PC-9 (cell line): ENCODE measurements around the gene ASTL. TPM values are rescaled to one million over a fixed set of nuclear protein-coding genes. Genes with fewer than 3 reads are reported as not detected.

Source experiments
- BruUV-seq: library from RNA; stranded (reverse); fragments of 400-500 nt; replicated peaks from 2 replicates; lab custom pipeline; 2021; lab: Mats Ljungman, UMichigan
- CTCF ChIA-PET: fragments of 300-600 bp; sonication (Branson Sonifier 250); formaldehyde crosslinking; loops from one replicate; lab custom pipeline; 2022; ENCODE audit warnings: antibody characterized with exemption; lab: Charles Lee
- POLR2A ChIA-PET: fragments of 300-600 bp; sonication (Branson Sonifier 250); formaldehyde crosslinking; loops from one replicate; lab custom pipeline; 2022; ENCODE audit warnings: antibody characterized with exemption; ENCODE audit not compliant: unreplicated experiment; lab: Charles Lee
- DNase-seq, 2 experiments: peaks; one replicate each; pipeline versions ENCODE4 v3.0.0 to v3.0.0-alpha.2; 2015 to 2022; ENCODE audit warnings: mixed read lengths in 1 of 2
- H2AFZ ChIP-seq: fragments of 200-600 bp; sonication (generic); 2 replicates; pipeline ENCODE4 v1.8.1; 2017; ENCODE audit warnings: antibody characterized with exemption
- H3F3A ChIP-seq: fragments of 200-600 bp; sonication (generic); 2 replicates; pipeline ENCODE4 v1.8.1; 2017; ENCODE audit warnings: antibody characterized with exemption, mild to moderate bottlenecking, low read depth; ENCODE audit not compliant: insufficient read depth
- H3K27ac ChIP-seq: fragments of 200-600 bp; sonication (generic); 2 replicates; pipeline ENCODE4 v1.6.1; 2016; ENCODE audit warnings: mixed run types
- H3K27me3 ChIP-seq: fragments of 200-600 bp; sonication (generic); 2 replicates; pipeline ENCODE4 v1.6.1; 2016; ENCODE audit warnings: low read depth, mixed run types; ENCODE audit not compliant: insufficient read depth
- H3K36me3 ChIP-seq: fragments of 200-600 bp; sonication (generic); 2 replicates; pipeline ENCODE4 v1.6.1; 2016; ENCODE audit warnings: low read depth, mixed run types
- H3K4me1 ChIP-seq: fragments of 200-600 bp; sonication (generic); replicated peaks from 2 replicates; pipeline ENCODE4 v1.6.1; 2016; ENCODE audit warnings: mixed run types; ENCODE audit not compliant: insufficient read depth
- H3K4me2 ChIP-seq: fragments of 200-600 bp; sonication (generic); 2 replicates; pipeline ENCODE4 v1.6.1; 2017; ENCODE audit warnings: mixed run types
- H3K4me3 ChIP-seq: fragments of 200-600 bp; sonication (generic); 2 replicates; pipeline ENCODE4 v1.6.1; 2016; ENCODE audit warnings: mixed run types
- H3K79me2 ChIP-seq: fragments of 200-600 bp; sonication (generic); 2 replicates; pipeline ENCODE4 v1.6.1; 2017; ENCODE audit warnings: low read depth, mixed run types
- H3K9me2 ChIP-seq: fragments of 200-600 bp; sonication (generic); 2 replicates; pipeline ENCODE4 v1.8.1; 2017; ENCODE audit warnings: mild to moderate bottlenecking; ENCODE audit not compliant: insufficient read depth
- H3K9me3 ChIP-seq: fragments of 200-600 bp; sonication (generic); 2 replicates; pipeline ENCODE4 v1.8.1; 2016; ENCODE audit warnings: low read depth; ENCODE audit not compliant: insufficient read depth
- H4K20me1 ChIP-seq: fragments of 200-600 bp; sonication (generic); 2 replicates; pipeline ENCODE4 v1.8.1; 2017; ENCODE audit not compliant: insufficient read depth
- EZH2 ChIP-seq: fragments of 200-600 bp; sonication (generic); IDR thresholded peaks from 2 replicates; pipeline ENCODE4 v1.8.0; 2017; ENCODE audit warnings: antibody characterized with exemption, low read depth
- intact Hi-C: fragments of 100-400 bp; cut with micrococcal nuclease; formaldehyde crosslinking; loops from one replicate; pipeline ENCODE4 v1.10.0; 2022; ENCODE audit not compliant: unreplicated experiment
- total RNA-seq: library from RNA; stranded (reverse); gene quantifications from 2 replicates; pipeline ENCODE4 v1.2.3, GENCODE V29; 2021
- TF ChIP-seq, protein P1 (sequence below): fragments of 200-600 bp; sonication (generic); conservative IDR thresholded peaks from 2 replicates; pipeline ENCODE4 v1.6.1; 2017; ENCODE audit warnings: mixed run types, antibody characterized with exemption, mild to moderate bottlenecking, moderate library complexity

ASTL gene
- total RNA-seq, 1 experiment from 2014 or later = not detected

- H3K4me1 ChIP-seq = no peaks in the 10 kb centered on the region
- H4K20me1 ChIP-seq = no peaks in the 10 kb centered on the region
- ChIA-PET POLR2A (no interaction called here), CTCF (no interaction called here)
- no peaks in the 10 kb centered on the region for H3K36me3 ChIP-seq
- H3K4me2 ChIP-seq = no peak overlapping the region
- H3K4me3 ChIP-seq = no peak overlapping the region
- intact Hi-C loops = loop anchor here (5.0 kb wide), 1 partner anchor 35 kb away; no protein-coding TSS in a partner anchor
- no peaks in the 10 kb centered on the region for H3F3A ChIP-seq
- no TSS peak for BruUV-seq
- DNase-seq = no peak
- no peak overlapping the region for H3K27ac ChIP-seq
- H3K9me2 ChIP-seq = no peaks in the 10 kb centered on the region
- no peaks in the 10 kb centered on the region for H3K9me3 ChIP-seq
- peaks cover 32% of the 10 kb centered on the region for H3K27me3 ChIP-seq
- TF ChIP-seq EZH2 = no peak
- TF ChIP-seq, protein P1, sequence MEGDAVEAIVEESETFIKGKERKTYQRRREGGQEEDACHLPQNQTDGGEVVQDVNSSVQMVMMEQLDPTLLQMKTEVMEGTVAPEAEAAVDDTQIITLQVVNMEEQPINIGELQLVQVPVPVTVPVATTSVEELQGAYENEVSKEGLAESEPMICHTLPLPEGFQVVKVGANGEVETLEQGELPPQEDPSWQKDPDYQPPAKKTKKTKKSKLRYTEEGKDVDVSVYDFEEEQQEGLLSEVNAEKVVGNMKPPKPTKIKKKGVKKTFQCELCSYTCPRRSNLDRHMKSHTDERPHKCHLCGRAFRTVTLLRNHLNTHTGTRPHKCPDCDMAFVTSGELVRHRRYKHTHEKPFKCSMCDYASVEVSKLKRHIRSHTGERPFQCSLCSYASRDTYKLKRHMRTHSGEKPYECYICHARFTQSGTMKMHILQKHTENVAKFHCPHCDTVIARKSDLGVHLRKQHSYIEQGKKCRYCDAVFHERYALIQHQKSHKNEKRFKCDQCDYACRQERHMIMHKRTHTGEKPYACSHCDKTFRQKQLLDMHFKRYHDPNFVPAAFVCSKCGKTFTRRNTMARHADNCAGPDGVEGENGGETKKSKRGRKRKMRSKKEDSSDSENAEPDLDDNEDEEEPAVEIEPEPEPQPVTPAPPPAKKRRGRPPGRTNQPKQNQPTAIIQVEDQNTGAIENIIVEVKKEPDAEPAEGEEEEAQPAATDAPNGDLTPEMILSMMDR = no peak
- H2AFZ ChIP-seq = no peak overlapping the region
- no peaks in the 10 kb centered on the region for H3K79me2 ChIP-seq
Observed at GRCh38 chr2:96111823-96112500, 26.3 kb downstream of the ASTL start.

DNA sequence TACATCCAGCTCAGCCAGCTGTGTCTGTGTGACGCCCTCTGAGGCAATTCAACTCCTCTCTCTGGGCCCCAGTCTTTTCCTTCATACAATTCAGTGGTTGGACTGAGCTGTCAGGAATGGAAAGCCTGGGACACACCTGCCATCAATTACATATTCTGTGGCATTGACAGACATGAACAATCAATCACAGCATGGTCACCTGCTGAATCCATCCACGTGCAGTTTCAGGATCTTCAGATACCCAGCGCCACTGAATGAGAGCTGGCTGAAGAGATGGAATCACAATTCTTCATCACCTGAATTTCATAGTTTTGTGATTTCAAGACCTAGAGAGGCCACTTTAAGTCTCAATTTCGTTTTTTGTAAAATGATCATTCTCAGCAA lies 27.1 kb downstream of the ASTL start:
- POLR2A ChIA-PET = no interaction called here

DNA sequence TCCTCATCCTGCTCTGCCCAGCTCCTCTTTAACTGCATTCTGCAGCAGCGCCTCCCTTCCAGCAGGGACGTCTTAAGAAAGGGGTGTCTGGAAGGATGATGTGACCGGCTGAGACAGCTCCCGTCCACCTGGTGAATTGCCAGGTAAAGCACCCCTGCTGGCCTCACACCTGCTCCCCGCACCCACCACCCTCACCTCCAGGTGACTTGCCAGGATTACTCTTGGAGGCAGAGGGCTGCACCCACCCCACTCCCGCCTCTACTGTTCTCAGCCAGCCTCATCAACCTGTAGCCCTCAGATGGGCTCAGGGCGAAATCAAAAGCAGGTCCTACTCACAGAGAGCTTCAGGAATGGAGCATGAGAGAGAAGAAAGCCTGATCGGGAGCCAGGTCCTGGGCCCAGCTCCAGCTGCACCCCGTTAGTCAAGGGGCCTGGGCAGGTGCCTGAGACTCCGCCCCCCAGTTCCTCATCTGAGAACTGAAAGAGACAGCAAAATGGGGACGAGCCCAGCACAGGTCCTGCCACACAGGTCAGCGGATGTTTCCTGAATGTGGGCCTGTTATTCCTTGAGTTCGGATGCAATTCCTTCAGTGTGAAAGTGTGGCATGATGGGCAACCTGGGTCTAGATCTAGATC lies 27.6 kb downstream of the ASTL start:
- no peak overlapping the region for H3K4me2 ChIP-seq
- no peak overlapping the region for H3K4me3 ChIP-seq
- intact Hi-C loops = loop anchor here (5.0 kb wide), 1 partner anchor 33 kb away; no protein-coding TSS in a partner anchor
- no peaks in the 10 kb centered on the region for H3K36me3 ChIP-seq
- no peaks in the 10 kb centered on the region for H4K20me1 ChIP-seq
- DNase-seq = no peak
- TF ChIP-seq, protein P1 = no peak
- TF ChIP-seq EZH2 = no peak
- CTCF ChIA-PET = interaction anchor here (0.6 kb wide), 1 partner anchor 251 kb away, joined by 3 read pairs; no protein-coding TSS in a partner anchor
- H3K79me2 ChIP-seq = no peaks in the 10 kb centered on the region
- H3F3A ChIP-seq = no peaks in the 10 kb centered on the region
- H3K27me3 ChIP-seq = peaks cover 32% of the 10 kb centered on the region
- BruUV-seq = no TSS peak
- POLR2A ChIA-PET = no interaction called here
- no peak overlapping the region for H3K27ac ChIP-seq
- H2AFZ ChIP-seq = no peak overlapping the region
- H3K9me3 ChIP-seq = no peaks in the 10 kb centered on the region
- no peaks in the 10 kb centered on the region for H3K9me2 ChIP-seq
- no peaks in the 10 kb centered on the region for H3K4me1 ChIP-seq

More for the DNA sequence above, 27.1 kb downstream of the ASTL start:
- no peaks in the 10 kb centered on the region for H3K9me2 ChIP-seq
- intact Hi-C loops = loop anchor here (5.0 kb wide), 1 partner anchor 34 kb away; no protein-coding TSS in a partner anchor
- H3K4me2 ChIP-seq = no peak overlapping the region
- peaks cover 32% of the 10 kb centered on the region for H3K27me3 ChIP-seq
- no peak overlapping the region for H3K4me3 ChIP-seq
- TF ChIP-seq EZH2 = no peak
- TF ChIP-seq, protein P1 = no peak
- H3F3A ChIP-seq = no peaks in the 10 kb centered on the region
- H3K9me3 ChIP-seq = no peaks in the 10 kb centered on the region
- no peaks in the 10 kb centered on the region for H3K4me1 ChIP-seq
- no peaks in the 10 kb centered on the region for H3K79me2 ChIP-seq
- H3K36me3 ChIP-seq = no peaks in the 10 kb centered on the region
- CTCF ChIA-PET = interaction anchor here (0.6 kb wide), 1 partner anchor 250 kb away, joined by 3 read pairs; no protein-coding TSS in a partner anchor
- no peak overlapping the region for H3K27ac ChIP-seq
- H4K20me1 ChIP-seq = no peaks in the 10 kb centered on the region
- no peak for DNase-seq
- BruUV-seq = no TSS peak
- no peak overlapping the region for H2AFZ ChIP-seq
